Dendritic cell treated with granulocyte-macrophage colony-stimulating factor and Interleukin-4, amounts not matched to agents 40 ng/mL and 50 ng/mL, for 4 days (primary cell): ENCODE results near the gene AVPI1.
"Not testable (repeated sequence)": the region's sequence is repeated elsewhere in the genome, so short reads cannot be mapped to it uniquely, and the experiment has no call there.

Experiments
- H3K27ac Mint-ChIP-seq: one replicate; pipeline ENCODE4 v1.8.0; 2022; ENCODE audit warnings: mild to moderate bottlenecking, mixed read lengths
- H3K27me3 Mint-ChIP-seq: one replicate; pipeline ENCODE4 v1.8.0; 2022; ENCODE audit warnings: mild to moderate bottlenecking, mixed read lengths
- H3K36me3 Mint-ChIP-seq: one replicate; pipeline ENCODE4 v1.8.0; 2022; ENCODE audit warnings: low read depth, mixed read lengths
- H3K4me1 Mint-ChIP-seq: one replicate; pipeline ENCODE4 v1.8.0; 2022; ENCODE audit warnings: low read depth, mixed read lengths
- H3K4me3 Mint-ChIP-seq: one replicate; pipeline ENCODE4 v1.8.0; 2022; ENCODE audit warnings: mild to moderate bottlenecking, moderate library complexity, mixed read lengths
- H3K9me3 Mint-ChIP-seq: one replicate; pipeline ENCODE4 v1.8.0; 2022; ENCODE audit warnings: mixed read lengths
- intact Hi-C: fragments of 100-400 bp; cut with micrococcal nuclease; formaldehyde crosslinking; loops from one replicate; pipeline ENCODE4 v1.15.0; 2022

AVPI1 gene

DNA sequence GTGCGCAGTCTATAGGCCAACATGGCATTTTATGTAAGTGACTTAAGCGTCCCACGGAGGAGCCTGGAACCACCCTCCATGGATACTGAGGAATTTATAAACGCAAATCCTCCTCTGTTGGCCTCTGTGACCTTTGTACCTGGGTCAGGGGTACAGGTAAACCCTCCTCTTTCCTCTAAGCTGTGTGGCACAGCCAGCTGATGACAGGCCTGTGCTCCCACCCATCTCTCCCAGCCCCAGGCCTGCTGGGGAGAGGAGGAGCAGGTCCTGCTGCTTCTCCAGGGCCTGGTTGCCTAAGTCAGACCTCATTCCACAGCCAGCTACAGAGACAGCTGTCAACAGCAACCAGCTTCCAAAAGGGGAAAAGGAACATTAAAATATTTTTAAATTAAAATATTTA, 5.0 kb downstream of the AVPI1 start:
- intact Hi-C loops = loop anchor here (2.0 kb wide), 1 partner anchor 19 kb away; no protein-coding TSS in a partner anchor
- Mint-ChIP-seq H3K9me3 (no peaks in the 10 kb centered on the region), H3K4me3 (no peak overlapping the region), H3K27me3 (no peaks in the 10 kb centered on the region), H3K27ac (peak overlapping the region; percentile 93), H3K4me1 (peaks cover 60% of the 10 kb centered on the region), H3K36me3 (peaks cover 41% of the 10 kb centered on the region)

DNA sequence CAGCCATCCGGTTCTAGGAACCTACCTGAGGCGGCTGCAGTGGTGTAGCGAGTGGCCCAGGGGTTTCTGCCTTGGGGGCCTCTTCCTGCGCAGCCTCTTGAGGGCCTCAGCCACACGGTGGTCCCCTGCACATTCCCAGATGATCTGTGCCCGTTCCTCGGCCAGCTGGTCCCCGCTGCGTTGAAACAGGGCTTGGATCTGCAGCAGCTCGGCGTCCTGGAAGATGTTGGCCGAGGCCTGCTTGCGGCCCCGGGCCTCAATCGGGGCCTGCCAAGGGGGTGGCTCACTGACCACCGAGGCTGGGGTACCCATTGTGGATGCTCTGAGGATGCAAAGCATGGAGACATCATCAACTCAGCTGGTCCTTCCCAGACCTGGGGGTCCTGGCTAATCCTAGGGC, 7.4 kb downstream of the AVPI1 start:
- Mint-ChIP-seq H3K9me3 (no peaks in the 10 kb centered on the region), H3K36me3 (peaks cover 56% of the 10 kb centered on the region), H3K4me1 (peaks cover 60% of the 10 kb centered on the region), H3K27me3 (no peaks in the 10 kb centered on the region), H3K4me3 (no peak overlapping the region), H3K27ac (no peak overlapping the region)
- intact Hi-C loops = no loop called here

DNA sequence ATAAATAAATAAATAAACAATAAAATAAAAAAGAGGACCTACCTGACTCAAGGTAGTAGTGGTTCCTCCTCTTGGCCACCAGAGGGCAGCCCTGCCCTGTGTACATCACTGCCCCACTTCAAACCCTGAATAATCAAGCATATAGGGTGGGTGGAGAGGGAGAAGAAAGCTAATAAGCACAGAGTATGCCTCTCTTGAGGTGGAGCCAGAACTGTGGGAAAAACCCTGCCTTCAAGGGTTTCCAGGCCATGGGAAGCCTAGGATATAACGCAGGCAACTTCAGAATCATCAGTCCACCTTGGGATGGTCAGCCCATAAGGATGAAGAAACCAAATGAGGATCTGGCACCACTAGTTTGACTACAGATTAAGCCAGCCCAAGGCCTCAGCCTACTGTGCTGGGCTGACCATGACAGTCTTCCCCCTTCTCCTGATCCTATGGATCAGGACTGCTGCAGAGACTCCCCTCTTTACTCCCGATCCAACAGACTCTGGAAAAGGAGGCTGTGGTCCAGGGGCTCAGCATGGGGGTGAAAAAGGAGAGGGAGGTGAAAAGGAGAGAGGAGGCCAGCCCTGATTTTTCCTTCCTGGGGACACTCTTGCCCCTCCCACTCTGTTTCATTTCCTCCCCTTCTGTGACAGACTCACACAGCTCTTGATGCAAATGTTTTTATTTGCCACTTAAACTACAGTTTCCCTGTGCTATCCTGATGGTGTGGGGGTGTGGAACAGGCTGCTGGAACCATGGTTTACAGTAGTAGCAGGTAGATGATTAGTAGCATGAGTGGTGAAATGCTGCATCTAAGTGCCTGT, 10.1 kb downstream of the AVPI1 start:
- H3K4me3 Mint-ChIP-seq = no peak overlapping the region

DNA sequence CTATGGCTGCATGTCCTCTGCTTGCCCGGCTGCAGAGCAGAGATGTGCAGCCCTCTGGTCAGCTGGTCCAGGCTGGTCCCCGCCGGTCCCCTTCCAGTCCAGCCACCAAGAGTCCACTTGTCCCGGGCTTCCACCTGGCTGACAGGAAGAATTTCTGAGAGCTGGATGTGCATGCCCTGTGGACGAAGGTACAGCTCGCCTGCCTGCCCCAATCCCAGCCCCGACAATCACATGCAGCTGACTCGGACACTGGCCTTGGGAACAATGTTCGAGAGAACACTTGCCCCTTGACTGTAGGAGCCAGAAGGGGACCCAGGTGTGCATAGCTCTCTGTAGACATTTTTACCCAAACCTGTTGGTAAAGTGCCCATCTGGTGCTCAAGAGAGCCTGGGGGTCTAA, 11.8 kb downstream of the AVPI1 start:
- Mint-ChIP-seq H3K27me3 (no peaks in the 10 kb centered on the region), H3K36me3 (peaks cover 95% of the 10 kb centered on the region), H3K4me3 (no peak overlapping the region), H3K4me1 (peaks cover 40% of the 10 kb centered on the region), H3K27ac (peak overlapping the region; percentile 77), H3K9me3 (no peaks in the 10 kb centered on the region)
- intact Hi-C loops = no loop called here

More for the DNA sequence above, 10.1 kb downstream of the AVPI1 start:
- no peaks in the 10 kb centered on the region for H3K27me3 Mint-ChIP-seq
- peaks cover 81% of the 10 kb centered on the region for H3K36me3 Mint-ChIP-seq
- H3K4me1 Mint-ChIP-seq = peaks cover 50% of the 10 kb centered on the region
- intact Hi-C loops = loop anchor here (1.0 kb wide), 1 partner anchor 54 kb away; no protein-coding TSS in a partner anchor
- no peaks in the 10 kb centered on the region for H3K9me3 Mint-ChIP-seq
- H3K27ac Mint-ChIP-seq = peak overlapping the region; percentile 77

DNA sequence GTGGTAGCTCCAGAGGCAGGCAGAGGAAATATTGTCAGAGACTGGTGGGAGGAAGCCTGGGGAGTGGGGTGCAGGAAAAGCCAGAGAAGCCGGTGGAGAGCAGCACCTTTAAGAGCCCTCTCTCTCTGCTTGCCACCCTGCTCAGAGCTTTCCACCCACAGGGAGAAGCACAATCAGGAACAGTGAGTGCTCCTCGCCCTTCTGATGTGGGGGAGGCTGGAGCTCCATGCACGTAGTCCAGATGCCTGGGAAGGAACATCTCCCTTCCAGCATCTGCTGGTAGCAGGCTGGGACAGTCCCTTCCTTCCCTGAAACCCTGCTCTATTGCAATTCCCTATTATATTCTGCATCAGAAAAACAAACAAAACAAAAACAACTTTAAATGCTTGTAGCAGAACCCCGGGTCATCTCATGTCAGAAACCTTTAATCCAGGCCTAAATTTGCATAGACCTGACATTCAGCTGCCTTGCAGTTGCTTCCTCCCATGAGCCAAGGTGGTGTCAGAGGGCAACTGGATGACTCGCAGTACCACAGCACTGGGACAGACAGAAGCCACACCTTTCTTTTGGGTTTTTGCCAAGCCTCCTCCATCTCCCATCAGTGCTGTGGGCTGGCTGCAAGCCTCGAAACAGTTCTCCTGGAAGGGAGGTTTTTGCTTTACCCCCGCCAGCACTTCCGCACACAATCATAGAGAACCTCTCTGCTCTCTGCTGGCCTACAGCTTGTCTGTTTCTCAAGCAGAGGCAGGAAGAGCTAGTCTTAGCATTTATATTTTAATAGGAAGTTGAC, 13.1 kb downstream of the AVPI1 start:
- peaks cover 39% of the 10 kb centered on the region for H3K4me1 Mint-ChIP-seq
- H3K27ac Mint-ChIP-seq = peak overlapping the region; percentile 39
- peaks cover 95% of the 10 kb centered on the region for H3K36me3 Mint-ChIP-seq
- H3K9me3 Mint-ChIP-seq = no peaks in the 10 kb centered on the region
- H3K27me3 Mint-ChIP-seq = no peaks in the 10 kb centered on the region
- no peak overlapping the region for H3K4me3 Mint-ChIP-seq
- intact Hi-C loops = loop anchor here (1.0 kb wide), 1 partner anchor 11 kb away; no protein-coding TSS in a partner anchor

DNA sequence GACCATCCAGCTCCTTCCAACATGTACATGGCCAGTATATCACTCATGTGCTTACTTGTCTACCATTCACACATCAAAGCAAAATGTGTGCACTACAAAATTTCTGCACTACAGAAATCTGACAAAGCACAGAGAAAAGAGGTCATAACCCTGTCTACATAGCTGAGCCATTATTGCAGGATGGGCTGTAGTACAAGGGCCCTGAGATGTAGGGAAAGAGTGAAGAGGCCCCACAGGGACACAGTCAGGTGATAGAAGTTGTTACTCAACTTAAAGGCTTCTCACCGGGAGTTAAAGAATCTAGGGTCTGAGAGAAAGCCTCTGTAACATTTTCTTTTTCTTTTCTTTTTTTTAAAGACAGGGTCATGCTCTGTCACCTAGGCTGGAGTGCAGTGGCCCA, 17.5 kb downstream of the AVPI1 start:
- Mint-ChIP-seq H3K27ac (no peak overlapping the region), H3K4me3 (no peak overlapping the region), H3K9me3 (no peaks in the 10 kb centered on the region), H3K36me3 (peaks cover 99% of the 10 kb centered on the region), H3K4me1 (peaks cover 24% of the 10 kb centered on the region), H3K27me3 (no peaks in the 10 kb centered on the region)
- intact Hi-C loops = no loop called here

DNA sequence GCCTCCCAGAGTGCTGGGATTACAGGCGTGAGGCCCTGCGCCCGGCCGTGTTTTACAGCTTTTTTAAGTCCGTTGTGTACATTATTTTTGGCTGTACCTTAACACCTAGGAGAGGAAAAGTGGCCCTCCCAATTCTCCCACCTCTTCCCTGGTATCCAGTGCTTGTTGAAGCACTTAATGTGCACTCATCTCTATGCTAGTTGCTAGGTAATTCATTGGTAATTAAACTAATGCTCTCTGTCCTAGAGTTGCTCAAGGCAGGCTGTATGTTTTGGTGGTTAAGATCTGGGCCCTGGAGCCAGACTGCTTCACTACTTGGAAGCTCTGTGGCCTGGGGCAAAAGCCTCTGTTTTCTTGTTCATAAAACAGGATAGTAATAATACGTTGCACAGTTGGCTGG, 19.6 kb downstream of the AVPI1 start:
- no peaks in the 10 kb centered on the region for H3K27me3 Mint-ChIP-seq
- peaks cover 10% of the 10 kb centered on the region for H3K4me1 Mint-ChIP-seq
- no peak overlapping the region for H3K27ac Mint-ChIP-seq
- no peaks in the 10 kb centered on the region for H3K9me3 Mint-ChIP-seq
- H3K4me3 Mint-ChIP-seq = no peak overlapping the region
- H3K36me3 Mint-ChIP-seq = peaks cover 100% of the 10 kb centered on the region
- intact Hi-C loops = no loop called here

DNA sequence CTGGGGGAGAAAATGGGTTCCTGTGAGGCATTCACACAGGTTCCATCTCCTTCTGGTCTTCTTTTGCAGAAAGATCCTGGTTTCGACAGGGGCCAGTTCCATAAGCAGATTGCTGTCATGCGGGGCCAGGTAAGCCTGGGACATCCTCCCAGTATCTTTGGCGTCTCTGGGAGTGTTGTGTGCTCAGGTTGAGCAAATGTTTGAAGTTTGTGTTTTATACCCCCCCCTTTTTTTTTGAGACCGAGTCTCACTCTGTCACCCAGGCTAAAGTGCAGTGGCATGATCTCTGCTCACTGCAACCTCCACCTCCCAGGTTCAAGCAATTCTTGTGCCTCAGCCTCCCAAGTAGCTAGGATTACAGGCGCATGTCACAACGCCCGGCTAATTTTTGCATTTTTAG, 20.0 kb downstream of the AVPI1 start:
- H3K9me3 Mint-ChIP-seq = no peaks in the 10 kb centered on the region
- no peak overlapping the region for H3K27ac Mint-ChIP-seq
- H3K4me1 Mint-ChIP-seq = peaks cover 10% of the 10 kb centered on the region
- no peaks in the 10 kb centered on the region for H3K27me3 Mint-ChIP-seq
- H3K4me3 Mint-ChIP-seq = no peak overlapping the region
- peaks cover 100% of the 10 kb centered on the region for H3K36me3 Mint-ChIP-seq
- intact Hi-C loops = no loop called here

DNA sequence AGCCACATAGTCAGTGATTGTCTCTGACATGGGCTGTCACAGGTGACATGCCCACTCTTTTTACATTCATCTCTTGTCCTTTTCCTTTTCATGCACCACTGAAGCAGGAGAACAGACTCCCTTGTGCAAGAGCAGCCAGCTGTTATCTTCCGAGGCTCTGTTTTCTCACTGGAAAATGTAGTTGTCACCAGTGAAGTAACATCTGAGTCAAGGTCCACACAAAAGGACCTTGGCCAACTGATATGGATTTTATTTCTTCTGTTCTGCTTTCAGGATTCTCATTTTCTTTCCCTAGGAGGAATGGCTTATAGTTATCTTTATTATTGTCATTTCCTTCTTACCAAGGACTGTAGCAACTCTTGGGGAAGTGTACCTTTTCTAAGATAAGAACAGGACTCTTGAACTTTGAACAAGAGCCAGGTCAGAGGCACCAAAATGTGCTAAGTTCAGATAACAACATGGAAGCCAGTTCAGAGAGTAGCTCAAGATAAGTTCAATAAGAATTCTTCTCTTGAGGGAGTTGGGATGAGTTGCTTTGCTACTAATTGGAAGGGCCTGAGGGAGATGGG, 22.7 kb downstream of the AVPI1 start:
- intact Hi-C loops = no loop called here
- H3K27me3 Mint-ChIP-seq = no peaks in the 10 kb centered on the region
- peaks cover 100% of the 10 kb centered on the region for H3K36me3 Mint-ChIP-seq
- H3K27ac Mint-ChIP-seq = no peak overlapping the region
- H3K9me3 Mint-ChIP-seq = no peaks in the 10 kb centered on the region
- H3K4me1 Mint-ChIP-seq = peaks cover 10% of the 10 kb centered on the region
- no peak overlapping the region for H3K4me3 Mint-ChIP-seq

DNA sequence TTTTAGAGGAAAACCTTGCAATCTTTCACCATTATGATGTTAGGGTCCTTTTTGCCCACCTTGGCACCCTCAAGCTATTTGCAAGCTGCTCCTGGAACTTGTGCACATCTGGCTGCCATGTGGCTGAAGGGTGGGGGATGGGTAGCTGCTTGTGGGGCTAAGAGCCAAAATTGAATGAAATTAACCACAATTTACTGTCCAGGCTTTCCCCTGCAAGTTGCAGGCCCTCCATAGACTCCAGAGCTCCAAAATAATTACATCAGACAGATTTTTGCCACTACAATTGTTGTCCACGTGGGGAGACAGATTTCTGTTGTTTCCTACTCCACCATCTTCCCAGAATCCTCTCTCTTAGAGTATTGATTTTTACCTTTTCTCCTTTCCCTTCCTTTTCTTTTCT, 27.5 kb downstream of the AVPI1 start:
- Mint-ChIP-seq H3K27ac (no peak overlapping the region), H3K36me3 (peaks cover 99% of the 10 kb centered on the region), H3K27me3 (no peaks in the 10 kb centered on the region), H3K4me1 (peaks cover 22% of the 10 kb centered on the region), H3K9me3 (no peaks in the 10 kb centered on the region), H3K4me3 (no peak overlapping the region)
- intact Hi-C loops = loop anchor here (10.0 kb wide), 1 partner anchor 85 kb away; the partner anchor contains the start of gene ANKRD2

DNA sequence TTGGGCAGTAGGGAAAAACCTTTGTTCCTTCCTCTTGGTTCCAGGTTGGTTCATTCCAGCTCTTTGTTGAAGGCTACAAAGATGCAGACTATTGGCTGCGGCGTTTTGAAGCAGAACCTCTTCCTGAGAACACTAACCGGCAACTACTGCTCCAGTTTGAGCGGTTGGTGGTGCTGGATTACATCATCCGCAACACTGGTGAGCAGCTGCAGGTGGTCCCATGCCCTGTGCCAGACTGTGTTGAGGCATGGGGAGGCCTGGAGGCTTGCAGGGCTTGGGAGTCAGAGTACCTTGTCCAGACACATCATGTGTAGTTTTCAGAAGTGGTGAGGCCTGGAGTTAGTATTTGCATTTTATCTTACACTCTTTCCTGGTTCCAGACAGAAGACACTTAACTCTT, 30.3 kb downstream of the AVPI1 start:
- H3K4me1 Mint-ChIP-seq = peaks cover 46% of the 10 kb centered on the region
- H3K27me3 Mint-ChIP-seq = no peaks in the 10 kb centered on the region
- peaks cover 99% of the 10 kb centered on the region for H3K36me3 Mint-ChIP-seq
- peak overlapping the region; percentile 25 for H3K27ac Mint-ChIP-seq
- H3K9me3 Mint-ChIP-seq = no peaks in the 10 kb centered on the region
- H3K4me3 Mint-ChIP-seq = no peak overlapping the region
- intact Hi-C loops = loop anchor here (10.0 kb wide), 1 partner anchor 82 kb away; the partner anchor contains the start of gene ANKRD2

DNA sequence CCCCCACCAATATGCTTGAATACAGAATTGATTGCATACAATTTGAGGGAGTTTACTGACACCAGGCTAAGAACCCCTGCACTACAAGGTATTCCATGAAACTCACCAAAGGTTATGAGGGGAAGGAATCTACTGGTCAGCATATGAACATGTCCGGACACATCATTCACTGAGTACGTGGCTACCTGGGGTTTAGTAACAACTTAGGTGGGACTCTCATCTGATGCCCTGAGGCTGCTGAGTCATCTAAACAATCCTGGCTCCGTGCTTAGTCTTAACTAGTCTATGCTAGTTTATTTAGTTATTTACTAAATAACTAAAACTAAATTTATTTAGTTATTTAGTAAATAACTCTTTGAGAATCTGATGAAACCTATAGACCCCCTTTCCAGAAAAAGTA, 35.3 kb downstream of the AVPI1 start:
- intact Hi-C loops = loop anchor here (10.0 kb wide), 1 partner anchor 77 kb away; the partner anchor contains the start of gene ANKRD2
- no peaks in the 10 kb centered on the region for H3K9me3 Mint-ChIP-seq
- peaks cover 72% of the 10 kb centered on the region for H3K36me3 Mint-ChIP-seq

DNA sequence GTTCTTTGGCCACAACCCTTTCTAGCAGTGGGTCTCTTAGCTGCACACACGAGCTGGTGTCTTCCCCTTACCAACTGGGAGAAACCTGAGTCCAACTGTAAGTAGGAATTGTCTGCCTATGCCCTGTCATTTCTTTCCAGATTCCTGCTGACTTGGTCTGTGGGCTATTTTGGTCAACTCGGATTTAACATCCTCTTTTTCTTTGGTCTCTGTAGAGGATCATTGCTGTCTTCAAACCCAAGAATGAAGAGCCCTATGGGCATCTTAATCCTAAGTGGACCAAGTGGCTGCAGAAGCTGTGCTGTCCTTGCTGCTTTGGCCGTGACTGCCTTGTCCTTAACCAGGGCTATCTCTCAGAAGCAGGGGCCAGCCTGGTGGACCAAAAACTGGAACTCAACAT, 36.3 kb downstream of the AVPI1 start:
- Mint-ChIP-seq H3K4me1 (peaks cover 62% of the 10 kb centered on the region), H3K27me3 (no peaks in the 10 kb centered on the region), H3K36me3 (peaks cover 72% of the 10 kb centered on the region), H3K9me3 (no peaks in the 10 kb centered on the region), H3K4me3 (peak overlapping the region; percentile 34), H3K27ac (peak overlapping the region; percentile 94)
- intact Hi-C loops = loop anchor here (10.0 kb wide), 1 partner anchor 76 kb away; the partner anchor contains the start of gene ANKRD2

More for the DNA sequence above, 35.3 kb downstream of the AVPI1 start:
- H3K27me3 Mint-ChIP-seq = no peaks in the 10 kb centered on the region
- H3K4me3 Mint-ChIP-seq = no peak overlapping the region
- peaks cover 72% of the 10 kb centered on the region for H3K4me1 Mint-ChIP-seq
- H3K27ac Mint-ChIP-seq = peak overlapping the region; percentile 94

DNA sequence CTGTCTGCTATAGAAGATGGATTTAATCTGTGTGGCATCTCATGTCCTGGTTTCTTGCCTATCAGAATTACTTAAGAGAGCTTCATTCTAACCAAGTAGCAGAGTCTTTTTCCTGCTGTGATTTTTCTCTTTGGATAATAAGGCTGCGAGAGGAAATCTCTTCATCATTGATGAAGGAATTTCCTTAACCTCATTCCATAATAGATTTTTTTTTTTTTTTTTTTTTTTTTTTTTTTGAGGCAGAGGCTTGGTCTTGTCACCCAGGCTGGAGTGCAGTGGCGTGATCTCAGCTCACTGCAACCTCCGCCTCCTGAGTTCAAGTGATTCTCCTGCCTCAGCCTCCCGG, 37.7 kb downstream of the AVPI1 start:
- peak overlapping the region; percentile 53 for H3K4me3 Mint-ChIP-seq
- H3K27ac Mint-ChIP-seq = peak overlapping the region; percentile 94
- intact Hi-C loops = loop anchor here (1.0 to 10.0 kb wide), 2 partner anchors 8 to 155 kb away; partner anchors contain the start of genes MMS19 and UBTD1
- not testable (repeated sequence) for H3K27me3 Mint-ChIP-seq, H3K9me3 Mint-ChIP-seq
- peaks cover 68% of the 10 kb centered on the region for H3K4me1 Mint-ChIP-seq
- peaks cover 73% of the 10 kb centered on the region for H3K36me3 Mint-ChIP-seq
